HG03521 (cell line): ENCODE results near the gene ANK3.

ENCODE experiments used
- ATAC-seq: cut with Tn5 transposase; IDR thresholded peaks from one replicate; pipeline ENCODE4 v1.9.1; 2021; ENCODE audit warnings: mild to moderate bottlenecking, moderate library complexity; ENCODE audit not compliant: unreplicated experiment

ANK3 gene

DNA sequence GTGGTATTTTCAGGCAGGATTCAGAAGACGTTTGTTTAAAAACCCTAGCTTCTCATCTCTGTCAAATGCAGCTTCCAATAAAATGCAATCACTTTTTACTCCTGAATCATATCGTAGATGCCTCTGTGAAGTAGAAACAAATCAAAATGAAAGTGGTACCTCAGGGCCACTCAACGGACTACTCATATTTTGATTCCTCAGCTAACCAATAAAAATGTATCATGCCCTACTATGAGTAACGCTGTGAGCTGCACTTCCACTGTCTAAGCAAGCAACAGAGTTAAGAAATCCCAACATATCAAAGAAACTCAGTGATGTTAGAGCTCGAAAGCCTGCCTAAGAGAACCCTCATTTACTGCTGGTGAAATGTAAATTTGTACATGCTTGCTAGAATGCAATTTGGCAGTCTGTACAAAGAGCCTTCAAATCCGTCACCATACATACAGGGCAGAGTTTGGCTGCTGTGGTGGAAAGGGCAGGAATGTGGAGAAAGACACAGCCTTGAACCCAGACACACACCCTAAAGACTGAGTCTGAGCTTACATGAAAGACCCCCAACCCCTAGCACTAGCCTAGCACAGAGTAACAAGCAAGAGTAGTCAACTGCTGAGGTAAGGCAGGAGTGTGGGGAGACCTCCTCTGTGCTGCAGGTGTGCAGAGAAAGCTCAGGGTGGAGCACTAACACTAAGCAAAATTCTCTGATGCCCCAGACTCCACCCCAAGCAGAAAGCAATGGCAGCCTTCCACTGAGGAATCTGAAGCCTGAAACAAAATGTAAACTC lies 151.5 kb downstream of the ANK3 start:
- peak; percentile 38 for ATAC-seq

DNA sequence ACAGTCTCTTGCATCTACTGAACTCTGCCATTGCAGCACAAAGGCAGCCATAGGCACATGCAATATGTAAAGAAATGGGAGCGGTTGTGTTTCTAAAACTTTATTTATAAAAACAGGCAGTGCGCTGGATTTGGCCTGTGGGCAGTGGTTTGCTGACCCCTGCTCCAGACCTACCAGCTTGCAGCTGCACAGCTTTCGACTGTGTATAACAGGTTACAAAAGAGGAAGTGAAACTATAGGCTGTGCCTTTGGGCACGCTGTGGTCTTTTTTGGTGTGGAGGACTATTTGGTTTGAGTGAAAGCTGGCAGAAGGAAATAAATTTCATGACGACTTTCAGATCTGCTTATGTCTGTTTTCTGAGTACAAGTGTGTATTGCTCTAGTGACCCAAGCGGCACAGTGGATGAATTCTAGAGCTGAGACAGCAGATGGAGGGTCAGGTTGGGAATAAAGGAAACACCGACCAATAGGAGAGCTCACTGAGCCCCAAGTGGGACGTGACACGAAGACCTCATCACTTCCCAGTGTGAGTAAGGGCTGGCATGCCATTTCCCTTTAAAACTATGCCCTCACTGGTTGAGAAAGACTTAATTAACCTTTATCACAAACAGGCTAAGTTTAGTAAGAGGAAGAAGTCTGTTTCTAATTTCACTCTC lies 152.7 kb downstream of the ANK3 start:
- ATAC-seq: peak; percentile 96

DNA sequence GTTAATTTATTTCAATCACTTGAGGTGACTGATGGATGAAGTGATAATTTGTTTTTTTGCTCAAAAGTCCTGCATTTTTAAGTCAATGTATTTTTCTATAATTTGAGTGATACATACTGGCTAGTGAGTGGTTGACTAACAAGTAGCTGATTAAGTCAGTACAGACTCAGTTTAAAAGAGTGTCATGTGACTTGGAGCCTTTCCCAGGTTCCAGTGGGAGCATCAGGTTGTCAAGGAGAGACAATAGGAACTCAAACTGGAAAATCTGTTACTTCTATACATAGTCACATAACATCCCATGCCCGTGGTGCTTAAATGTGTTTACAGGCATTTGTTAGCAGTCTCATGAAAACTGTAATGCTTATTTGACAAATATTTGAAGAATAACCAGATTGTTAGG lies 154.7 kb downstream of the ANK3 start:
- ATAC-seq: no peak

DNA sequence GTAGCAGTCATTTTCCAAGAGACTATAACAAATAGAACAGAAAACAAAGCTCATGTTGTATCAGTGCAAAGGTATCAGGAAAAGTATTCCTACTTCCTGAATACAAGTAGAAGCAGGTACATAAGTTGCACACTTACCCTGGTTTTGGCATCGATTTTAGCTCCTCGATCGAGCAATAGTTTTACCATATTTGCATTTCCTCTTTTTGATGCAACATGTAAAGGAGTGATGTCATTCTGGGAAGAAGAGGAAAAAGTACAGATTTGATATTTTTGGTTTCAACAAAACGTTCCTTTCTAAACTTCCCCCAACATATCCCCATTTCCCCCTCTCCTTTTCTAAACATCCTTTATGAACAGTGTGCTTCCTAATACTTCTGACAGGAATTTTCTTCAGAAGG lies 155.1 kb downstream of the ANK3 start:
- no peak for ATAC-seq

DNA sequence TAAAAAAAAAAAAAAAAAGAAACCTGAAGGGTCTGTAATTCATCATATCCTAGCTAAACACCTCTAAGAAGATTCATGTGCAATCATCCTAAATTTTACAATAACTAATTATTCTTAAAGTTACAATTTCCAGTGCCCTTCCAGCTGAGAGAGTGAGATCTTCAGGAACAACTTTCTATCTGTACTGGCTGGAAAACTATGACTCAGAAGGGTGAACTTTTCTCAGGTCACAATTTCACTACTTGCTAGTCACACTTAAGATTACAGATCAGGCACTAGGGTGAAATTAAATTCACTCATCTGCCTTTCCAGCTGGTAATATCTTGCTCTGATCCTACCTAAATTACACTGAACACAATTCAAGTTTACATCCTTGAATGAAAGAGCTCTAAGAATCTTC lies 158.8 kb downstream of the ANK3 start:
- no peak for ATAC-seq

DNA sequence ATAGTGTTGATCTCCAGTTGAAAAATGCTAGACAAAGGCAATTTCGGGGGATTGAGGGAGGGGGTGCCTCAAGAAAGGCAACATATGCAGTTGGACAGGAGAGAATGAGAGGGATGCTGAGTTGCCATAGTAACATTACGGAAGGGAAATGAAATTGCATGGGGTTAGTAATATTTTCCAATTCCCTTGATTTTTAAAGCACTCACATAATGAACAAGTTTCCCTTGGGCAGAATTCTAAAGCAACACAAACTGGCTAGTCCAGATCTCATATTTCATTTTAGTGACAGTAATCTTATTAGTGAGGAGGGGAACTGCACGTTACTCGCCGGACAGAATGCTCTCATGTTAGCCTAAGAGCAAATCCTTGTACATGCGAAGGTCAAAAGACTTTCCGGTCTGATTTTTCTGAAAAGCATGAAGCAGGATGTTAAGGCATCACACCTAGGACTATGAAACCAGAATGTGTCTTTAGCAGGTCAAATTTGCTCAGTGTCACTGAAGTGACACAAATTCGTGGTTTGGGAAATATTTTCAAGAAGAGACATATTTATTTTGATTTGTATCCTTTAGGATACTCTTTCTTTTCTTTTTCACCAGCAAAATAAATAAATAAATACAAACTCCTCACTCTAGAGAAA lies 165.5 kb downstream of the ANK3 start:
- ATAC-seq: no peak

DNA sequence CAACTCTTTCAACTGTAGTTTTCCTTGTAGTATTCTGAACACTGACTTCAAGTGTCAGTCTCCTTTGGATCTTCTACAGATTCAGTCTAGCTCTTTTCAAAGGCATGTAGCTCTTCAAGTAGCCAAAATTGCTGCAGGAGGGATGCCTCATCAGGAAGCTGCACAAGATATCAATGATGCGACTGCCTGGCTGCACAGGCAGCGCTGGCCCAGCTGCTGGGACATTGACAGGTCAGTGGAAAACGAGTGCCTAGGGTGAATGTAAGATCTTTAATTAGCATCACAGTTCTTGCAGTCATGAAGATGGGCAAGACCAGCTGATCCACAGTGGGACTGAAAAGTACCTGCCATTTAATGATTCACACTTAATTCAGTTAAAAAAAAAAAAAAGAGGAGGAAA lies 167.6 kb downstream of the ANK3 start:
- no peak for ATAC-seq

DNA sequence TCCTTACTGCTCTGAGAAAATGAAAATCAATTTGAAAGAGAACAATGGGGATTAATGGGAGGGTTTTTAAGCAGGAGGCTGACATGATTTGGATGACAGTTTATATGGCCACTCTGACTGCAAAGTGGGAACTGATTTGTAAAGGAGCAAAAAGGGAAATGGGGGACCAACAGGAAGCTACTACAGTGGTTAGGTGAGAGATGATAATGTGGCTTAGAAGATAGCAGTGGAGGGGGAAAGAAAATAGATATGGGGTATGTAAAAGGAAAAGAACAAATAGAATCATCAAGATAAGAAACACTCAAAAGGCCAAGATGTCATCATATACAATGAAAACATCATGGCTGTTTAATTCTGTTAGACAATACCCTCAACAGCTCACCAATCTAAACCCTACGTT lies 177.5 kb downstream of the ANK3 start:
- no peak for ATAC-seq

DNA sequence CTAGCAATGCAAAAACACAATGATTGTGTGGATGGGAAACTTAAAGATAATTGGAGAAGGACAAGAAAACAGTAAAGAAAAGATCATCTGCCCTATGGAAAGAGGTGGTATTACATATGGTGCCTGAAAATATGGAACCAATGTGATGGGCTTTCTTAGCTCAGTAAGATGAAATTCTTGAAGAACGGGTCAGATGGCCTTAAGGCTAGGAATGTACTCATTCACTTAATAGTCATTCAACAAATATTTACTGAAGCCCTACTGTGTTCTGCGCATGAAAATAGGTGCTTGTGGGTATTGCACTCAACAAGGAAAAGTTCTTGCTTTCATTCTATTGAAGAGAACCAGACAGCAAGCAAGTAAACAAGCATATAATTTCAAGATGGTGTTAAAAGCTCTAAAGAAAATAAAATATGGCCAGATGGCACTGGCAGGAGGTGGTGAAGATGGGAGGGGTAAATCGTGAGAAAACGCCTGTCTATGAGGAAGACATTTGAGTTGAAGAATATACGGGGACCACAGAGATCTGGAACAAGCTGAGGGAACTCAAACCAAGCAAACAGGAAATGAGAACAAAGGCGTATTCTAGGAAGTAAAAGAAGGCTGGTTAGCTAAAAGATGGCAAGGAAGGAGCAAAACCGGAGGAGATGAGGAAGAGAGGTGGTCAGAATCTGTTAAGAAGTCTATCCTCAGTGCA lies 179.7 kb downstream of the ANK3 start:
- no peak for ATAC-seq

DNA sequence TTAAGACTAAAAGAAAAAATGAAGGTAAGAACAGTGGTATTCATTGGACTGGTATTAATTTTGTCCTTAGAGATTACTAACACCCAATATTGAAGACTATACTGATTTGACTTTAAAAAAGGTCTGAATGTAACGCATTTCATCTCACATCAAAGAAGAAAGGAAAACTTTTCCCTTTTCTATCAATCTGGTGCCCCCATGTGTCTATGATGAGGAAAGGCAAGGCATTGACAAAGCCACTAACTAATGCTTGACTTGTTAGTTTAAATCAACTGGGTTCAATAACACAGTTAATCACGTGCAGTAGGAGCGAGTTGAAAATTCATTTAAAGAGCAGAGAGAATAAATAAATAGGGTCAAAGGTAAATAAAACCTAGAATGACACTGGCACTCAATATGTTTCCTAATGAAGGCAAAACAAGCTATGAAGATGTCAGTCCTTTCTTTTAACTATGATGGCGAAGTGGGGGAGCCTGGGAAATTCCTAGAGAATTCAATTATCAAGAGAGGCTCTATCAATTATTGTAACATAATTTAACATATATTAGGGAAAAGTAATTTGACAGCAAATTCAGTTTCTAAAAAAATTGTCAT lies 180.9 kb downstream of the ANK3 start:
- ATAC-seq: no peak

DNA sequence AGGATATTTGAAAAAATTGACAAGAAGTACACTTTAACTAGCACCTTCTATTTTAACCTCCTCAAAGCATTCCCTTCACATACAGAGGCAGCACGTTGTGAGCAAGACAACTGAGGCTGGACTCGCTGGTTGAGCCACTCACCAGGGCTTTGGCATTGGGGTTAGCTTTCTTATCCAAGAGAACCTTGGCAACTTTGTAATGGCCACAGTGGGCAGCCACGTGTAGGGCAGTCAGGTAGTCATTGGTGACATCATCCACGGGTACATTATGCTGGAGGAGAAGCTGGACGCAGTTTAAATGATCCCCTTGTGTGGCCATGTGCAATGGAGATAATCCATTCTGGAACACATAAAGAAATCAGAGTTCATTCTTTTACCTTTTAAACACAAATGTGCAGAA lies 181.8 kb downstream of the ANK3 start:
- ATAC-seq: no peak

DNA sequence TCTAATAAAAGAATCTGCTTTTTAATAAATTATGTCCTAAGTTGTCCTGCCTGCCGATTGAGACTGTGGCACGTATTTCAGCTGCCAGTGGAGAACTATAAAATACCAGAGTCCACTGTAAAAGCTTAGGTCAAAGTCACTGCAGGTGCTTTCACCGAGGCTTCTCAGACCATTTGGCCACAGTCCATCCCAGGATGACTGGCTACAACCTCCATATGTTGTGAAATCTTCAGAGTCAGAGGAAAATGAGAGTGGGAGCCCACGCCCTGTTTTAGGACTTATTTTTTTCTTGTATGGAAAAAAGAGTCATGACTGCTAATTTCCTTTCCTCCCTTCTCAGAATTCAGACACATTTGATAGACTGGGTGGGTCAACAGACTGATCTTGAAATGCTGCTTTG lies 182.9 kb downstream of the ANK3 start:
- no peak for ATAC-seq

DNA sequence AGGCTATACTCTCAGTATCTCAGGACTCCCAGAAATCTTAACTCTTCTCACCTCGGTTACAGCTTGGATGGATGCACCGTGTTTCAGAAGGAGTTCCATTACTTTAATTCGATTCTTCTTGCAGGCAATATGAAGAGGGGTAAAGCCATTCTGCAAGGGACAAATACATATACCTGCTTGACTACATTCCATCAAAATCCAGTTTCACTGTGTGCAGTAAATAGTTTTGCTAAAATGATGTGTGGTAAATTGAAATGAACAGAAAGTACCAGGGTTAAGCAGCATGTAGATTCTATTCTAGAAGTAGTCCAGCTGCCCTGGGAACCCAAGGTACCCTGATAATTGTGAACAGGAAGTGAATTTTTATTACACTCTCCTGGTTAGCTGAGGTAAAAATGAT lies 183.9 kb downstream of the ANK3 start:
- ATAC-seq: no peak

DNA sequence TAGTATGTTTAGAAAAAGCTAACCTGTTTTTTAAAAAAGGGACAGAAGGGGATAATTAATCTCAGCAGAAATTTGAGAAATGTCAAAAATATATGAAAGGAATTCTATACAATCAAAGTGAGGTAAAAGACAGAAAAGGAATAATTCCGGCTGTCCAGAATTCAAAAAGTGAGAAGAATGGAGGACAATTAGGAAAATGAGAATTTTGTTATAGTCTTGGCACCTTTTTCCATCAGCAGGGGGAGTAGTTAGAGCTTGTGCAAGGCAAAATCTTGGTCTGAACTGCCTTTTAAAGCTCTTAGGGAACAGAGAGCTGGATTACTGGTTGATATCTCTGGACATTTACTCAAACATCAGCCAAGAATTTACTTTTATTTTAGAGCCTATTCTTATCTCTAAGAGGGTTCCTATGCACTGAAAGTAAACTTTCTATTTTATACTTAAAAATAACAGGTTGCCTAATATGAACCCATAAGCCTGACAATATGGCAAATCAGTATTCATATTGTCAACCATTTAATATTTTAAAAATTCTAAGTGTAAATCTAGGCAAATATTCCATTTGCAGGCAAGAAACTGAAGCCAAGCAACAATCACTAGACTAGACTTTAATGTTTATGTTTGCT lies 185.6 kb downstream of the ANK3 start:
- ATAC-seq: no peak

DNA sequence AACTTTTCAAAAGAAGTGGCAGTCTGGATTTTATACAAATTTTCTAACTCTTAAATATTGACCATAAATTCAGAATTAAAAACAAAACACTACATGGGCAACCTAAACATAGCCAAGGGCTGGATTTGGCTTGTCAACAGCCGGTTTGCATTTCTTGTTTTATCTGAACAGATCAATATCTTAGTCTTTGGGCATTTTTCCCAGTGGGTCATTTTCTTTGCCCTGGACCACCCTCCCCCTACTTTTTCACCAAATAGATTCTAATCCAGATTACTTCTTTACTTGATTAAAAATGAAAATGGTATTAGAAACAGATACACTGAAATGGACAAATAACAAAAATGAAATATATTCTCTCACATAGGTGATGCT lies 189.0 kb downstream of the ANK3 start:
- no peak for ATAC-seq

DNA sequence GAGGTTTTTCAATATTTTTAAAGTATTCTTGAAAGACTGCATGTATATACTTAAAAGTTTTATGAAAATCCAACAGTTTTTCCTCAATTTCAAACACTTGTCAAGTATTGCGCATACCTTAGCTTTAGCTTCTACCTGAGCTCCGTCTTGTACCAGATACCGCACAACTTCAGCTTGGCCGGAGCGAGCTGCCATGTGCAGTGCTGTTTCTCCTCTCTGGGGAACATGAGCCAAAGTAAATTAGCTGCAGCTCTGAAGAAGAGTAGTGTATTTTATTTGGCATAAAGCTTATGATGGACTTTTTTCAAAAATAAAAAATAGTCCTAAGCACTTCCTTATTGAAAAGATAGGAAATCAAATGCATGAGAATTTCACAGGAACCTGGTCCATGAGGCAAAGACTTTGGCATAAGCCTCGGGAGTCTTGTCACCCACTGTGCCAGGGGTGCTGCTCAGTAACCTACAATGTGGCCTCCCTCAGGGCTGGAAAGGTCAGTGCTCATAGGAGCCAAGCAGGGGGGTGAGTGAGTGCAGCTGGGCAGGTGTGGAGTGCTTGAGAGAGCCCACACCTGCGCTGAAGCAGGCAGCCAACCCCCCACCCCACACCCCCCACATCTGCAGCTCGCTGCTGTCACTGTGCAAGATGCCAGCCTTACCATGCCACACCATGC lies 189.5 kb downstream of the ANK3 start:
- no peak for ATAC-seq

DNA sequence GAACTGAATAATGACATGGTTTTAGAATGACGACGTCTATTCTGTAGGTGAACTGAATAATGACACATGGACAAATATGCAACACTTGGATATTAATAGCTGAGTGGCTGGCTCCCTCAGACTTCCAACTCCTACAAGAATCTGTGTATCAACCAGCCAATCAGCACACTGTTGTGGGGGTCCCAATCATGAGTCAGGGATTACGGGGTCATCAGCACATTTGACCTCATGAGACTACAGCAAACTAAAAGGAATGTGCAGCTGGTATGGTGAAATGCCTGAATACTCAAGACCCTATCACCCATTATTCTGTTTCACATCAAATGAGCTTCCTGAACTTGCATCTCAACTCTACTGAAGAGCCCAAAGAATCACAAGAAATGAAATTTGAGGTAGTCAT lies 192.5 kb downstream of the ANK3 start:
- ATAC-seq: no peak

DNA sequence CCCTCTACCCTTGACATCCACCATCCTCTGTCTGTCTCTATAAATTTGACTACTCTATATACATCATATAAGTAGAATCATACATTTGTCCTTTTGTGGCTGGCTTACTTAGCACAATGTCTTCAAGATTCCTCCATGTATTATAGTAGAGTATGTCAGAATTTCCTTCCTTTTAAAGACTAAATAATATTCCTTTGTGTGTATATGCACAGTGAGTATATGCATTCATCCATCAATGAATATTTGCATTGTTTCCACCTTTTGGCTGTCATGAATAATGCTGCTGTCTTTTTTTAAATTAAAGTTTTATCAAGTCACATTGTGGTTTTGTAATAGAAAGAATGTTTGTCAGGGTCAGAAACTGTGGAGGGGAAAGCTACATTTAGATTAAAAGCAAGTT lies 195.3 kb downstream of the ANK3 start:
- ATAC-seq: no peak

DNA sequence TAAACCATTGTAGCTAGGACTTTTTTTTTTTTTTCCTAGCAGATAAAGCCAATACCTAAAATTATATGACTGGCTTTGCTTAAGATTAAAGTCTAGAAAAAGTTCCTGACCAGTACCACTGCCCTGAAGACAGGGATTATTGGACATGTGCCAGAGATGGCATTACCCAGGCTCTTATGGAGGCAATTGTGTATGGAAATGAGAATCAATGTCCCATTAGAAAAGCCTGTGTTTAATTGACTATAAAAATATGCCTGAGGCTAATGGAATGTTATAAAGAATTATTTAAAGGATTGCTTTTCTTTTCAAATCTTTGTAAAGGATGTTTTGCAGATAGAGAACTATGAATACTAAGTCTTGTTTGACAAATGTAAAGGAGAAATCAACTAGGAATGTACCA lies 196.7 kb downstream of the ANK3 start:
- ATAC-seq: no peak

DNA sequence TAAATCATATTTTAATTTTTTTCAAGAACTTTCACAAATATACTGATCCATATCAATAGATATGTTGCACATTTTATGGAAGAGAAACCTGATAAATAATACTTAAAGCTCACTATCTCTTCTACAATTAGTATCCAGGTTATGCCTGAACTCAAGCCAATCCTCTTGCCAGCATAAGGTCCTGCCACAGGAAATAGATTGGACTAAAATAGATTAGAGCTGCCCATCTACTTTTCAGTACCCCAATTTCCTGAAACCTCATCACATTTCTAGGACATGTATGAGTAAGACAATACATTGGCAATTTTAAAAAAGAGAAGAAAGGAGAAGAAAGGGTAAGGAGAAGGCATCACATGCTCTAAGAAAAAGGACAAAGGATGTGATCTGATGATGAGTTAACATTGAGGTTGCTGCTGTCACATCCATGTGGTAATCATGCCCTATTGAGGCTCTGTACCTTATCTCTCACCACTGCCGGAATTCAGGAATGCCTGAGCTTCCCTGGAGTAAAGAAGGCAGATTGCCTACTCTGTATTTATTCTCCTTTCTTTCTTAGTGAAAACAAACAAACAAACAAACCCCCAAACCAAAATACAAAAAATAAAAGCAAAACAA lies 199.7 kb downstream of the ANK3 start:
- ATAC-seq: no peak
